WTC11 (cell line): ENCODE results near the gene FAM9C.
"Not testable (repeated sequence)": the region's sequence is repeated elsewhere in the genome, so short reads cannot be mapped to it uniquely, and the experiment has no call there.

Source experiments
- CBFB ChIP-seq: sonication (generic); formaldehyde crosslinking; IDR thresholded peaks from 2 replicates; pipeline ENCODE4 v1.8.1; 2022; ENCODE audit warnings: mild to moderate bottlenecking, low read depth, missing genetic modification reagents
- CREB1 ChIP-seq: sonication (generic); formaldehyde crosslinking; IDR thresholded peaks from 2 replicates; pipeline ENCODE4 v1.8.0; 2023; ENCODE audit warnings: mild to moderate bottlenecking, missing genetic modification reagents
- CTCF ChIP-seq: fragments of 200-600 bp; IDR thresholded peaks from 2 replicates; pipeline ENCODE4 v1.8.0; 2022; ENCODE audit warnings: antibody characterized with exemption
- NFYB ChIP-seq: sonication (generic); formaldehyde crosslinking; conservative IDR thresholded peaks from 2 replicates; pipeline ENCODE4 v1.8.0; 2022; ENCODE audit warnings: low read depth, missing genetic modification reagents
- SMAD4 ChIP-seq: sonication (generic); formaldehyde crosslinking; IDR thresholded peaks from 2 replicates; pipeline ENCODE4 v1.8.0; 2022; ENCODE audit warnings: mild to moderate bottlenecking, missing genetic modification reagents
- SP1 ChIP-seq: sonication (generic); formaldehyde crosslinking; conservative IDR thresholded peaks from 2 replicates; pipeline ENCODE4 v1.8.1; 2022; ENCODE audit warnings: missing genetic modification reagents
- ZBTB21 ChIP-seq: sonication (generic); formaldehyde crosslinking; IDR thresholded peaks from 2 replicates; pipeline ENCODE4 v1.8.1; 2023; ENCODE audit warnings: mild to moderate bottlenecking, missing genetic modification reagents, borderline replicate concordance

- not testable (repeated sequence) for TF ChIP-seq CTCF; NFYB (CRISPR knock-in tag); ZBTB21 (CRISPR knock-in tag); SP1; CBFB (CRISPR knock-in tag); CREB1 (CRISPR knock-in tag); SMAD4 (CRISPR knock-in tag)
Observed at GRCh38 chrX:13062331-13062730, 17.9 kb upstream of the FAM9C start.
